PC-9 (cell line): ENCODE results near the gene PIR. TPM values are rescaled to one million over a fixed set of nuclear protein-coding genes. Genes with fewer than 3 reads are reported as not detected.

Source experiments
- BruUV-seq: library from RNA; stranded (reverse); fragments of 400-500 nt; replicated peaks from 2 replicates; lab custom pipeline; 2021; lab: Mats Ljungman, UMichigan
- CTCF ChIA-PET: fragments of 300-600 bp; sonication (Branson Sonifier 250); formaldehyde crosslinking; loops from one replicate; lab custom pipeline; 2022; ENCODE audit warnings: antibody characterized with exemption; lab: Charles Lee
- POLR2A ChIA-PET: fragments of 300-600 bp; sonication (Branson Sonifier 250); formaldehyde crosslinking; loops from one replicate; lab custom pipeline; 2022; ENCODE audit warnings: antibody characterized with exemption; ENCODE audit not compliant: unreplicated experiment; lab: Charles Lee
- DNase-seq, 2 experiments: peaks; one replicate each; pipeline versions ENCODE4 v3.0.0 to v3.0.0-alpha.2; 2015 to 2022; ENCODE audit warnings: mixed read lengths in 1 of 2
- H2AFZ ChIP-seq: fragments of 200-600 bp; sonication (generic); 2 replicates; pipeline ENCODE4 v1.8.1; 2017; ENCODE audit warnings: antibody characterized with exemption
- H3F3A ChIP-seq: fragments of 200-600 bp; sonication (generic); 2 replicates; pipeline ENCODE4 v1.8.1; 2017; ENCODE audit warnings: antibody characterized with exemption, mild to moderate bottlenecking, low read depth; ENCODE audit not compliant: insufficient read depth
- H3K27ac ChIP-seq: fragments of 200-600 bp; sonication (generic); 2 replicates; pipeline ENCODE4 v1.6.1; 2016; ENCODE audit warnings: mixed run types
- H3K27me3 ChIP-seq: fragments of 200-600 bp; sonication (generic); 2 replicates; pipeline ENCODE4 v1.6.1; 2016; ENCODE audit warnings: low read depth, mixed run types; ENCODE audit not compliant: insufficient read depth
- H3K36me3 ChIP-seq: fragments of 200-600 bp; sonication (generic); 2 replicates; pipeline ENCODE4 v1.6.1; 2016; ENCODE audit warnings: low read depth, mixed run types
- H3K4me1 ChIP-seq: fragments of 200-600 bp; sonication (generic); replicated peaks from 2 replicates; pipeline ENCODE4 v1.6.1; 2016; ENCODE audit warnings: mixed run types; ENCODE audit not compliant: insufficient read depth
- H3K4me2 ChIP-seq: fragments of 200-600 bp; sonication (generic); 2 replicates; pipeline ENCODE4 v1.6.1; 2017; ENCODE audit warnings: mixed run types
- H3K4me3 ChIP-seq: fragments of 200-600 bp; sonication (generic); 2 replicates; pipeline ENCODE4 v1.6.1; 2016; ENCODE audit warnings: mixed run types
- H3K79me2 ChIP-seq: fragments of 200-600 bp; sonication (generic); 2 replicates; pipeline ENCODE4 v1.6.1; 2017; ENCODE audit warnings: low read depth, mixed run types
- H3K9me2 ChIP-seq: fragments of 200-600 bp; sonication (generic); 2 replicates; pipeline ENCODE4 v1.8.1; 2017; ENCODE audit warnings: mild to moderate bottlenecking; ENCODE audit not compliant: insufficient read depth
- H3K9me3 ChIP-seq: fragments of 200-600 bp; sonication (generic); 2 replicates; pipeline ENCODE4 v1.8.1; 2016; ENCODE audit warnings: low read depth; ENCODE audit not compliant: insufficient read depth
- H4K20me1 ChIP-seq: fragments of 200-600 bp; sonication (generic); 2 replicates; pipeline ENCODE4 v1.8.1; 2017; ENCODE audit not compliant: insufficient read depth
- EZH2 ChIP-seq: fragments of 200-600 bp; sonication (generic); IDR thresholded peaks from 2 replicates; pipeline ENCODE4 v1.8.0; 2017; ENCODE audit warnings: antibody characterized with exemption, low read depth
- intact Hi-C: fragments of 100-400 bp; cut with micrococcal nuclease; formaldehyde crosslinking; loops from one replicate; pipeline ENCODE4 v1.10.0; 2022; ENCODE audit not compliant: unreplicated experiment
- total RNA-seq: library from RNA; stranded (reverse); gene quantifications from 2 replicates; pipeline ENCODE4 v1.2.3, GENCODE V29; 2021
- TF ChIP-seq, protein P1 (sequence below): fragments of 200-600 bp; sonication (generic); conservative IDR thresholded peaks from 2 replicates; pipeline ENCODE4 v1.6.1; 2017; ENCODE audit warnings: mixed run types, antibody characterized with exemption, mild to moderate bottlenecking, moderate library complexity

Gene PIR
- total RNA-seq, 1 experiment from 2014 or later, result 197 TPM

DNA sequence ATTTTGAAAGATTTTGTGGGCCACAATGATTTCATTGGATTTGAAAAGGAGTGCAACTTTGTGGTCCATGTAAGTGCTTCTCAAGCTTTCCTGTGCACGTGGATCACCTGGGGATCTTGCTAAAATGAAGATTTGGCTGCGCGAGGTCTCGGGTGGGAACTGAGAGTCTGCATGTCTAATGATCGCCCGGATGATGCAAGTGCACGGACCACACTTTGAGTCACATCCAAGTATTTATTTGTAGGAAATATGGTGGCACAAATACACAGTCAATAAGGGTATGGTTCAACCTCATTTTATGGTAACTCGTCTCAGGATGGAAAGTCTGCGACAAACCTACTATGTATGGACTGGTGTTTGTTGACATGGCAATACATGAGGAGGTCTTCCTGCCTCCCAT is 8.4 kb upstream of the PIR start:
- Histone ChIP-seq H3F3A (no peaks in the 10 kb centered on the region), H3K4me3 (no peak overlapping the region), H3K9me3 (no peaks in the 10 kb centered on the region), H2AFZ (no peak overlapping the region), H3K4me2 (no peak overlapping the region), H4K20me1 (no peaks in the 10 kb centered on the region), H3K27ac (no peak overlapping the region), H3K9me2 (no peaks in the 10 kb centered on the region), H3K4me1 (peaks cover 10% of the 10 kb centered on the region; the same call in 1 of the 2 replicates), H3K36me3 (no peaks in the 10 kb centered on the region), H3K27me3 (no peaks in the 10 kb centered on the region), H3K79me2 (no peaks in the 10 kb centered on the region)
- BruUV-seq, result no TSS peak
- intact Hi-C loops, result no loop called here
- ChIA-PET POLR2A (no interaction called here), CTCF (interaction anchor here (1.0 kb wide), 1 partner anchor 8 kb away, joined by 3 read pairs; the partner anchor contains the start of gene PIR)
- no peak for DNase-seq
- TF ChIP-seq EZH2, result no peak

DNA sequence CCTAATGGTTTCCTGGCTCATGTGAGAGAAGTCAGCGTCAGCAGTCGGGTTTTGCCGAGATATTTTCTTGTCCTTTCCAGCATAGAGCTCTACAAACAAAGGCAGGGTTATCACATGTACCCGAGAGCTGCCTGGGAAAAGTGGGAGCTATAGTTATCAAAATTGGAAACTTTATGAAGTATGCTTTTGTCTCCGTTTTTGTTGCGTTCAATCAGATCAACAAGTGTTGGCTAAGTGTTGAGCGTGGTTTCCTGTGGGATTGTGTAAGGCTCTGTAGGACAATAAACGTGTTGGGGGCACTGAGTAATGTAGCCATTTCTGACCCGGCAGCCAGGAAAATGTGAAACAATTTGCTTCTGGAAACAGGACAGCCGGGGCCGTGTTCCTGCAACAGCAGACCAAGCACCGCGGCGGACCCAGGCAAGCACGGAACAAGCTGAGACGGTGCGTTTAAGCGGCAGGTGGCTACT is 7.4 kb upstream of the PIR start, which contains the start of gene BMX:
Gene BMX, plus strand, starts transcription at position 311 of the 470 bp plus-strand sequence. CDS start 7,547 bp downstream, outside the sequence.
- Histone ChIP-seq H2AFZ (no peak within 1 kb of the TSS), H3K79me2 (no peaks in the 10 kb centered on the region), H3K9me2 (no peaks in the 10 kb centered on the region), H3K27ac (no peak within 1 kb of the TSS), H3K4me1 (peaks cover 10% of the 10 kb centered on the region; the same call in 1 of the 2 replicates), H3K4me3 (no peak within 1 kb of the TSS), H3K36me3 (no peaks in the 10 kb centered on the region), H3F3A (no peaks in the 10 kb centered on the region), H3K9me3 (no peaks in the 10 kb centered on the region), H3K4me2 (no peak within 1 kb of the TSS), H4K20me1 (no peaks in the 10 kb centered on the region), H3K27me3 (no peaks in the 10 kb centered on the region)
- ChIA-PET CTCF (interaction anchor here (0.5 kb wide), 1 partner anchor 63 kb away, joined by 3 read pairs; no protein-coding TSS in a partner anchor), POLR2A (no interaction called here)
- no peak for TF ChIP-seq EZH2
- TF ChIP-seq, protein P1, sequence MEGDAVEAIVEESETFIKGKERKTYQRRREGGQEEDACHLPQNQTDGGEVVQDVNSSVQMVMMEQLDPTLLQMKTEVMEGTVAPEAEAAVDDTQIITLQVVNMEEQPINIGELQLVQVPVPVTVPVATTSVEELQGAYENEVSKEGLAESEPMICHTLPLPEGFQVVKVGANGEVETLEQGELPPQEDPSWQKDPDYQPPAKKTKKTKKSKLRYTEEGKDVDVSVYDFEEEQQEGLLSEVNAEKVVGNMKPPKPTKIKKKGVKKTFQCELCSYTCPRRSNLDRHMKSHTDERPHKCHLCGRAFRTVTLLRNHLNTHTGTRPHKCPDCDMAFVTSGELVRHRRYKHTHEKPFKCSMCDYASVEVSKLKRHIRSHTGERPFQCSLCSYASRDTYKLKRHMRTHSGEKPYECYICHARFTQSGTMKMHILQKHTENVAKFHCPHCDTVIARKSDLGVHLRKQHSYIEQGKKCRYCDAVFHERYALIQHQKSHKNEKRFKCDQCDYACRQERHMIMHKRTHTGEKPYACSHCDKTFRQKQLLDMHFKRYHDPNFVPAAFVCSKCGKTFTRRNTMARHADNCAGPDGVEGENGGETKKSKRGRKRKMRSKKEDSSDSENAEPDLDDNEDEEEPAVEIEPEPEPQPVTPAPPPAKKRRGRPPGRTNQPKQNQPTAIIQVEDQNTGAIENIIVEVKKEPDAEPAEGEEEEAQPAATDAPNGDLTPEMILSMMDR, result no peak
- no TSS peak for BruUV-seq
- intact Hi-C loops, result no loop called here
- no peak for DNase-seq

DNA sequence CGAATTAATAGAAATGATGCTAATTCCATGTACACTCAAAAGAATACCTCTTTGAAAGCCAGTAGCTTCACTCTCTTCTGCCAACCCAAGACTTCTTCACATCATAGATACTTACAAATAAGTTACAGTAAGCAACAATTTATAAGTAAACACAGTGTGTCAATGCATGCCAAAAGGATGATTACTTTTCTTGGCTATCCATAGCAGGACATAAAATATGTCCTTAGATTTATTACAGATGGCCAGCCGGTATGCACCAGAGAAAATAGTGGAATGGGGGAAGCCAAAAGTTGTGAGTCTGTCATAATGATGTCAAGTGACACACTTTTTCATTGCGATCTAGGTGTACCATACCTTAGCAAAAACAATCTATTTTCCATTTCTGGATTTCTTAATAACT is 6.8 kb upstream of the PIR start:
- intact Hi-C loops, result no loop called here
- H2AFZ ChIP-seq, result no peak overlapping the region
- no peaks in the 10 kb centered on the region for H3F3A ChIP-seq
- ChIA-PET CTCF (interaction anchor here (0.5 to 0.6 kb wide), 2 partner anchors 38 to 63 kb away, joined by 3 to 4 read pairs; no protein-coding TSS in a partner anchor), POLR2A (no interaction called here)
- no peaks in the 10 kb centered on the region for H3K9me2 ChIP-seq
- no peaks in the 10 kb centered on the region for H4K20me1 ChIP-seq
- no peak for TF ChIP-seq EZH2
- TF ChIP-seq, protein P1, result no peak
- BruUV-seq, result no TSS peak
- peaks cover 4% of the 10 kb centered on the region; the same call in 1 of the 2 replicates for H3K4me1 ChIP-seq
- no peak for DNase-seq
- no peaks in the 10 kb centered on the region for H3K27me3 ChIP-seq
- H3K36me3 ChIP-seq, result no peaks in the 10 kb centered on the region
- H3K79me2 ChIP-seq, result no peaks in the 10 kb centered on the region
- H3K9me3 ChIP-seq, result no peaks in the 10 kb centered on the region
- H3K4me3 ChIP-seq, result no peak overlapping the region
- no peak overlapping the region for H3K4me2 ChIP-seq
- no peak overlapping the region for H3K27ac ChIP-seq
